Natural killer cell (primary cell): ENCODE data around the gene PHKG2. TPM values are rescaled to one million over a fixed set of nuclear protein-coding genes. Genes with fewer than 3 reads are reported as not detected.

Experiments
- ATAC-seq, 3 donors: fragments of 150-1000 bp in 2 of 3; fragments of 200-7000 bp in 1 of 3; cut with Tn5 transposase; 1 replicate in 1 of 3; 2 replicates in 2 of 3; pipeline ENCODE4 v1.10.0; 2021; ENCODE audit warnings: mild to moderate bottlenecking in 2 of 3, moderate library complexity in 2 of 3
- DNase-seq, 2 donors: peaks; one replicate each; pipeline versions ENCODE4 v3.0.0 to v3.0.0-alpha.2; 2013 to 2021; ENCODE audit warnings: mixed read lengths in 1 of 2
- H3K27ac ChIP-seq: one replicate; pipeline ENCODE4 v1.5.1; 2013; ENCODE audit warnings: mild to moderate bottlenecking, low read length
- H3K27me3 ChIP-seq: one replicate; pipeline ENCODE4 v1.6.1; 2013; ENCODE audit warnings: low read length; ENCODE audit not compliant: control insufficient read depth, insufficient read depth
- H3K36me3 ChIP-seq: one replicate; pipeline ENCODE4 v1.6.1; 2013; ENCODE audit warnings: low read length; ENCODE audit not compliant: control insufficient read depth, insufficient read depth
- H3K4me1 ChIP-seq: one replicate; pipeline ENCODE4 v1.6.1; 2013; ENCODE audit warnings: low read length; ENCODE audit not compliant: control insufficient read depth, insufficient read depth
- H3K4me3 ChIP-seq: one replicate; pipeline ENCODE4 v1.5.1; 2013; ENCODE audit warnings: low read length
- H3K9me3 ChIP-seq: one replicate; pipeline ENCODE4 v1.6.1; 2013; ENCODE audit warnings: low read length; ENCODE audit not compliant: control insufficient read depth, insufficient read depth
- H3K27ac Mint-ChIP-seq, 2 donors: one replicate each; pipeline ENCODE4 v1.8.0; 2022; ENCODE audit warnings: mild to moderate bottlenecking in 2 of 2, mixed read lengths in 2 of 2, moderate library complexity in 1 of 2
- H3K27me3 Mint-ChIP-seq, 2 donors: one replicate each; pipeline ENCODE4 v1.8.0; 2022; ENCODE audit warnings: low read depth in 2 of 2, mixed read lengths in 2 of 2
- H3K36me3 Mint-ChIP-seq: one replicate; pipeline ENCODE4 v1.8.0; 2022; ENCODE audit warnings: mixed read lengths
- H3K4me1 Mint-ChIP-seq, 2 donors: one replicate each; pipeline ENCODE4 v1.8.0; 2022; ENCODE audit warnings: mixed read lengths in 2 of 2
- H3K4me3 Mint-ChIP-seq: one replicate; pipeline ENCODE4 v1.8.0; 2022; ENCODE audit warnings: mild to moderate bottlenecking, moderate library complexity, mixed read lengths
- H3K9me3 Mint-ChIP-seq, 2 donors: one replicate each; pipeline ENCODE4 v1.8.0; 2022; ENCODE audit warnings: mixed read lengths in 2 of 2
- CTCF ChIP-seq: fragments of 200-600 bp; IDR thresholded peaks from one replicate; pipeline ENCODE4 v1.8.0; 2022; ENCODE audit warnings: antibody characterized with exemption
- WGBS: methylation state at CpG from one replicate; pipeline ENCODE4 v1.1.7; 2013; ENCODE audit warnings: missing lambda C conversion rate; ENCODE audit not compliant: insufficient coverage; 5-methylcytosine and 5-hydroxymethylcytosine counted together
- intact Hi-C: fragments of 100-400 bp; cut with micrococcal nuclease; formaldehyde crosslinking; loops from one replicate; pipeline ENCODE4 v1.14.2; 2022
- total RNA-seq, 4 donors: library from RNA; stranded (reverse); fragments of 120-200 nt in 1 of 4; gene quantifications; one replicate each; pipeline versions ENCODE4 v1.2.3 to v1.2.4, GENCODE V29; 2013 to 2022

PHKG2 gene
- total RNA-seq, 3 donors from 2014 or later (not counting 1 experiment from before 2014, with no cell fraction given) = 50.5 to 86.1 (median 64.8) TPM

GRCh38 chr16:30721167-30721566, 27.1 kb upstream of the PHKG2 start:
- Histone ChIP-seq H3K27ac (no peak overlapping the region), H3K9me3 (no peaks in the 10 kb centered on the region), H3K36me3 (peaks cover 85% of the 10 kb centered on the region), H3K27me3 (no peaks in the 10 kb centered on the region), H3K4me1 (peaks cover 5% of the 10 kb centered on the region), H3K4me3 (no peak overlapping the region)
- no peaks in the 10 kb centered on the region for H3K27me3 Mint-ChIP-seq
- intact Hi-C loops = no loop called here
- whole genome bisulfite sequencing = 98% methylated on average over 7 of the region's 8 CpGs
- H3K9me3 Mint-ChIP-seq = no peaks in the 10 kb centered on the region
- no peak overlapping the region for H3K4me3 Mint-ChIP-seq
- ATAC-seq (no peak), DNase-seq (no peak)
- peak overlapping the region in 1 of 2 donors; percentile 65 for H3K27ac Mint-ChIP-seq
- no peak for TF ChIP-seq CTCF
- H3K36me3 Mint-ChIP-seq = peaks cover 17% of the 10 kb centered on the region
- H3K4me1 Mint-ChIP-seq = peaks cover 11 to 38% of the 10 kb centered on the region in 2 donors

DNA sequence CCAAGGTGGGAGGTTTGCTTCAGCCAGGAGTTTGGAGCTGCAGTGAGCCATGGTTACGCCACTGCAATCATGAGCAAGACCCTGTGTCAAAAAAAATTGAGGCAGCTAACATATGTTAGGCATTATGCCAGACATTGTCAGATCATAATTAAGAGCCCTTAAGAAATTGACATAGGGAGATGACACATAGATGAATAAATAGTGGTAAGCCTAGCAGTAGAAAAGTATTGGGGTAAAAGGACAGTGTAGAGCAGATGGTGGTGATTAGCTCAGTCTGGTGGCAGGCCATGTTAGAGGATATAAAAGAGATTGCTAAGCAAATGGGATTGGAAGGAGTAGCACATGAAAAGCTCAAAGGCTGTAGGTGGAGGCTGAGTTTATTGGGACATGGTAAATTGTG, 26.6 kb upstream of the PHKG2 start:
- intact Hi-C loops = no loop called here
- DNase-seq (no peak), ATAC-seq (no peak)
- H3K27me3 Mint-ChIP-seq = no peaks in the 10 kb centered on the region
- Histone ChIP-seq H3K27ac (no peak overlapping the region), H3K4me3 (no peak overlapping the region), H3K27me3 (no peaks in the 10 kb centered on the region), H3K9me3 (no peaks in the 10 kb centered on the region), H3K4me1 (peaks cover 4% of the 10 kb centered on the region), H3K36me3 (peaks cover 84% of the 10 kb centered on the region)
- peak overlapping the region in 1 of 2 donors; percentile 65 for H3K27ac Mint-ChIP-seq
- no peak for TF ChIP-seq CTCF
- WGBS = 100% methylated on average over 1 of the region's 1 CpG
- H3K4me3 Mint-ChIP-seq = no peak overlapping the region
- H3K36me3 Mint-ChIP-seq = peaks cover 12% of the 10 kb centered on the region
- H3K4me1 Mint-ChIP-seq = peaks cover 7 to 34% of the 10 kb centered on the region in 2 donors
- no peaks in the 10 kb centered on the region for H3K9me3 Mint-ChIP-seq

GRCh38 chr16:30722443-30722842, 25.8 kb upstream of the PHKG2 start:
- TF ChIP-seq CTCF = no peak
- H3K27me3 Mint-ChIP-seq = no peaks in the 10 kb centered on the region
- Histone ChIP-seq H3K36me3 (peaks cover 76% of the 10 kb centered on the region), H3K27ac (no peak overlapping the region), H3K9me3 (no peaks in the 10 kb centered on the region), H3K4me1 (peaks cover 4% of the 10 kb centered on the region), H3K27me3 (no peaks in the 10 kb centered on the region), H3K4me3 (no peak overlapping the region)
- peak overlapping the region in 1 of 2 donors; percentile 65 for H3K27ac Mint-ChIP-seq
- H3K9me3 Mint-ChIP-seq = no peaks in the 10 kb centered on the region
- intact Hi-C loops = no loop called here
- ATAC-seq = peak in 2 of 3 donors; percentile 29 to 40
- peaks cover 0 to 27% of the 10 kb centered on the region in 2 donors for H3K4me1 Mint-ChIP-seq
- no peak for DNase-seq
- 89% methylated on average over 6 of the region's 6 CpGs for WGBS
- H3K36me3 Mint-ChIP-seq = peaks cover 7% of the 10 kb centered on the region
- H3K4me3 Mint-ChIP-seq = no peak overlapping the region

GRCh38 chr16:30722916-30723315, 25.3 kb upstream of the PHKG2 start:
- Mint-ChIP-seq H3K4me3 (no peak overlapping the region), H3K27me3 (no peaks in the 10 kb centered on the region), H3K9me3 (no peaks in the 10 kb centered on the region), H3K27ac (peak overlapping the region; percentile 30 to 65), H3K36me3 (peaks cover 7% of the 10 kb centered on the region), H3K4me1 (peaks cover 0 to 27% of the 10 kb centered on the region in 2 donors)
- 96% methylated on average over 10 of the region's 10 CpGs for WGBS
- no peaks in the 10 kb centered on the region for H3K9me3 ChIP-seq
- no peak overlapping the region for H3K27ac ChIP-seq
- ATAC-seq = no peak
- H3K27me3 ChIP-seq = no peaks in the 10 kb centered on the region
- no peak for DNase-seq
- H3K36me3 ChIP-seq = peaks cover 75% of the 10 kb centered on the region
- H3K4me1 ChIP-seq = peaks cover 4% of the 10 kb centered on the region
- TF ChIP-seq CTCF = no peak
- intact Hi-C loops = no loop called here
- H3K4me3 ChIP-seq = no peak overlapping the region
